GM15510 (cell line): ENCODE results near the gene IMPA2.

Experiments used
- POLR2A ChIP-seq: IDR thresholded peaks from 3 replicates; pipeline ENCODE4 v1.6.1; 2011; ENCODE audit warnings: borderline replicate concordance; ENCODE audit not compliant: insufficient read length; ENCODE audit errors: extremely low read depth

IMPA2 gene

DNA sequence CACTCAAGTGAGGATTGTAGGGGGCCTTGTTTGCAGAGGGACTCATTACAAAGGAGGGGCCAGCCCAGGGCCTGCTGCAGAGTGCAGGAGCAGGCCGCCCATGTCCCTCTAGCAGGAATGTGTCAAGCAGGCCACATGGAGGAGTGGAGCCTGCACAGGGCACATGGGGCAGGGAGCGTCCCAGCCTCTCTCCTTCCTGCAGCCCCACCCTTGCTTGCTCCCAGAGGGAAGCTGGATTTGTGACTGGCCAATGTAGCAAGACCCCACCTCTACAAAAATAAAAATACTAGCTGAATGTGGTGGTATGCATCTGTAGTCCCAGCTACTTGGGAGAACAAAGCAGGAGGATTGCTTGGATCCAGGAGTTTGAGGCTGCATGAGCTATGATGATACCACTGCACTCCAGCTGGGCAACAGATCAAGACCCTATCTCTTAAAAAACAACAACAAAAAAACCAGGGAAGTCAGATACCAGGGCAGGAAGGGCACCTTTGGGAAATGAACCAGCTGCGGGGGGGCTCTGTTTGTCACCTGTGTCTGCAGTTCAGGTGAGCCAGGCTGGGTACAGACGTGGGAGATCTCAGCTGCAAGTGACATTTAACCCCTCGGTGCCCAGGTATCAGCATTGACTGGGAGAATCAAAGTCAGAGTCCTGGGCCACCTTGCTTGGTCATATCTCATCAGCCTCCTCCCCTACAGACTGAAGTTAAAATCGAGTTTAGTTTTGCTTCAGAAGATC lies 27.7 kb downstream of the IMPA2 start:
- no peak for TF ChIP-seq POLR2A

DNA sequence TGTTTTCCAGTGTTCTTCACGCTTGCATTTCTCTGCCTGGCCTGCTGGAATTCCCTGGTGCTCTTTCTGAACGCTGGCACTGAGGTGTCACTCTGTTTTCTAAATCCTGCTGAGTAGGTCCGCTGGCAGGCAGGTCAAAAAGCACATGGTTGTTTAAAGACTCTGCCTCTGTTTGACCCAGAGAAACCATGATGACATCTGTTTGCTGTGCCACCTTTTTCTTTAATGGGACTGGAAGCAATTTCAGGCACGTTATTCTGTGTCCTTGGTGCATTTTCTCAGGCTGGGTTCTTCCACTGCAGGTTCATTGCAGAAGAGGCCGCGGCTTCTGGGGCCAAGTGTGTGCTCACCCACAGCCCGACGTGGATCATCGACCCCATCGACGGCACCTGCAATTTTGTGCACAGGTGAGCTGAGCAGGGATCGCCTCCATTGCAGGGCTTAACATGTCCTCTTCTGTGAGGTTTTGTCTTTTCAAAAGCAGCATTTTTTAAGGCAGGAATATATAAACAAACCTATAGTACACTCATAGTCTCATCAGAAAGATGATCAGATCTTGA lies 28.4 kb downstream of the IMPA2 start:
- no peak for TF ChIP-seq POLR2A

DNA sequence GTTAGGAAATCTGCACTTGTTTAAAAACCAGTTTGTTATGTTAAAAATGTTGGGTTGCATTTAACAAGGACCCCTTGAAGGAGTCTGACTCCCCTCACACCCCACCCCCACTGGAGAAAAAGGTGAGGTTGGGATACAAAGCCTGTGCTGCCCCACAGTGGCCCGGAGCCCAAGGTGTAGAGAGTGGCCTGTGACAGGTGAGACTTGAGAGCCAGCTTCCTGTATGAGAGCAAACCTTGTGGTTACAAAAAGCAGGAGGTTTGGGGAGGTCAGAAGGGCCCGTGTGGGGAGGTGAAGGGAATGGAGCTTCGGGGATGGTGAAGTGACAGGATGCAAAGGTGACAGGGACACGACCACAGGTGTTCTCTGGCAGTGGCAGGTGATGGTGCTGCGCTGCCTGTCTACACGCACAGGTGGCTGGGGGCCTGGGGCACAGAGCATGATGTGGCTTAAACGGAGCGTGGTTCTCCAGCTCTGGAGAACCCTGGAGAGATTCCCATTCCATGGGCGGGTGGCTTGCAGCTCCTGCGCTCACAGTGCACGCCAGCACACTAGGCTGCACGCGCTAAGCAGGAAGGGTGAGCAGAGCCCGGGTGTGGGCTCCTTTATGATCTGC lies 29.0 kb downstream of the IMPA2 start:
- no peak for TF ChIP-seq POLR2A

DNA sequence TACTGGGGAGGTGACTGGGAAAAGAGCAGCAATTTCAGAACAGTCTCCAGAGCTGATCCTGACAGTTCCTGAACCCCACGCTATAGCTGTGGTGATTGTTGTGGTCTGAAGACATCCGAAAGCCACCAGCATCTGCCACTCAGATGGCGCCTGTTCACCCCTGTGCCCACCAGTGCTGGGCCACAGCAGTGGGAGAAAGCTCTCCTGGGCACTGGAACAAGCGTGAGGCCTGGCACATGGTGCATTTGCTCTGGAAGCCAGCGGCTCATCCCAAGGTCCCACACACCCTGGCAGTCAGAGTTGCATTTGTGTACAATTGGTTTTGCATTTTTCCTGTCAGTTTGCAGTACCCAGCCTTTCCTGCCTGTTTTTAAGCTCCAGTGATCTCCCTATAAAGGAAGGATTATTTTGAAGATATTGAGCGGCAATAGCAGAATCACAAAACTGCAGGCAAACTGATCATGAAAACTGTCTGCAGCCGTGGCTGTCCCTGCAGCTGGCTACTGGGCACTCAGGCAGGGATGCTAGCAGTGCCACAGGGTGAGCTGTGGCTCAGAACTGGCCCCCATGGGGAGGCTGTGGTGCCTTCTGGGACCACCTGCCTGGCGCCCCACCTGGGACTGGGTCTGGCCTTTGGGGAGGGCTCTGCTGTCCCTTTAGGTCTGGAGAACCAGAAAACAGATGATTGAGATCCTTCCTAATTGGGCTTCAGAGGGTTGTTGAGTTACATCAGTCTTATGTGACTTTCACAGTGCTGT lies 30.1 kb downstream of the IMPA2 start:
- no peak for TF ChIP-seq POLR2A

DNA sequence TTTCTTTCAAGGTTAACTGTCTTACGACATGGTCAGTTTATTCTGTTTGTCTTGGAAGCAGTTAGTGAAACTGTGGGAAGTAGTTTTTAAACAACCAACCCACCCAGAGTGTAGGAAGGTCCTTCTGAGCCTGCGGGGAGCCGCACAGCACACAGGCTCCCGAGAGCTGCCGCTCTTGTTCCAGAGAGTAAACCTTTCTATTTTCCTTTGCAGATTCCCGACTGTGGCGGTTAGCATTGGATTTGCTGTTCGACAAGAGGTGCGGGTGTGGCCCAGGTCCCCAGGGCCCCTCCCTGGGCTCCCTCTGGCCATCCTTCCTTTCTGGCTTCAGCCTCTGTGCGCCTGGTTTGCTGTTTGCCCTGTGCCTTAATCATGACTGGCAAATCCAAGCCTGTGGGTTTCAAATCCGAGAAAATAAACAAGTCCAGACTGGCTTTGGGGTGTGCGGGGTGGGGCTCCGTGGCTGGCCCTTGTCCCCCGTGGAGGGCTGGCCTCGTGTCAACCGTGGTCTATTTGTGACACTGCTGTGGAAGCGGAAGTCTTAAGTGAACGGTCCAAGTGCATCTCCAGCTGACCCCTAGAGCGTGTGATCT lies 30.7 kb downstream of the IMPA2 start:
- no peak for TF ChIP-seq POLR2A

DNA sequence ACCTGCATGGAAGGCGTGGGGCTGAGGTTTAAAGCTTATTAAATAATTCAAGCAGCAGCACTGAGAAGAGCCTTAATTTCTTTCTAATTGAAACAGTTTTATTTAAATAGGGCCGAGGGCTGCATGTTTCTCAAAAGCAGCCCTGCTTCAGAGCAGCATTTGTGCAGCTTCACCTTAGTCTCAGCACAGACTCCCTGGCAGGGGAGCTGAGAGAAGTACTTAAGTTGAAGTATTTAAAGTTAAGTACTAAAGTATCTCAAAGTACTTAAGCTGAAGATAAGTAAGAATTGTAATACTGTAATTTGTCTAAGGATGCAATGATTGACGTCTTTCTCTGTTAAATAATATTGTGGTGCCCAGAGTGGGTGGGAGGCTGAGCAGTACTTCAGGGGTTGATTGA lies 31.4 kb downstream of the IMPA2 start:
- no peak for TF ChIP-seq POLR2A

DNA sequence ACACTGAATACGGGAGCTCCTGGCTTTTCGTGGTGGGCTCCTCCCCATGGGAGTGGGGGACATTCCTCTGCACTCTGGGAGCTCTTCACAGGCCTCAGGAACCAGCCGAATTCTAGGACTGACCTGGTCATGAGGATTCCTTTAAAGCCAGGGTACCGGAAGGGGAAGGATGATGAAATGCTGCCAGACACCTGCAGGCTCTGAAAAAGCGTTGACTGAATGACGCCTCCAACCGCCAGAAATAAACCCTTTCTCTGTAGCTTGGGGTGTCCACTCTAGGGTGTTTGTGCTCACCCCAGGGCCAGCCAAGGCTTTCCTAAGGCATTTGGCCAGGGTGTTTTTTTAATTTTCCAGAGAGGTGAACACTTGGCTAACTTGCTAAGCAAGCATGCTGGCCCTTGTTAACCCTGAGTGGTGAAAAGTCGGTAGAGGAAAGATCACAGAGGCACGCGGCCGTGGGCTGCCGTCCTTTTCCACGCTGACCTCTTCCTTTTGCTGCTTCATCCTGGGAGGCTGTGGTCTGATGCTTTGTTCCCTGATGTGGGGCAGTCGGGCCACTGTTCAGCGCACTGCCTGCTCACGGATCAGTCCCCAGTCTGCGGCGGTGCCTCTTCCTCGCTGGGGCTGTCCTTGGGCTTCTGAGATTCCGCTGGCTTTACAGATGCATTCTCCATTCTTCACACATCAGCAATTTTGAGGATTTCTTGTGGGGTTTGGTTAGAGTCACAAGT lies 32.0 kb downstream of the IMPA2 start:
- TF ChIP-seq POLR2A = no peak

DNA sequence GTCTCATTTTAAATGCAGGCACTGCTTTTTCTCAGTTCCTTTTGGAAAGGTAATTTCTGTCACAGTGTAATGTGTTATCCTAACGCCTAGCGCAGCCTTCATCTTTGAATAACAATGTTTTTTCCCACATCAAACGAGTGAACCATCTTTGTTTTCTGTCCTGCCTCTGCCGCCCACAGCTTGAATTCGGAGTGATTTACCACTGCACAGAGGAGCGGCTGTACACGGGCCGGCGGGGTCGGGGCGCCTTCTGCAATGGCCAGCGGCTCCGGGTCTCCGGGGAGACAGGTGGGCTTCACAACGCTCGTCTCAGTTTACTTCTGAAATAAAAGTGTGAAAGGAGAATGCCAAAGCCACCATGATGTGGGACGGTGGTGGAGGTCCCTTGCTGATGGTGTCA lies 32.8 kb downstream of the IMPA2 start:
- TF ChIP-seq POLR2A = no peak

DNA sequence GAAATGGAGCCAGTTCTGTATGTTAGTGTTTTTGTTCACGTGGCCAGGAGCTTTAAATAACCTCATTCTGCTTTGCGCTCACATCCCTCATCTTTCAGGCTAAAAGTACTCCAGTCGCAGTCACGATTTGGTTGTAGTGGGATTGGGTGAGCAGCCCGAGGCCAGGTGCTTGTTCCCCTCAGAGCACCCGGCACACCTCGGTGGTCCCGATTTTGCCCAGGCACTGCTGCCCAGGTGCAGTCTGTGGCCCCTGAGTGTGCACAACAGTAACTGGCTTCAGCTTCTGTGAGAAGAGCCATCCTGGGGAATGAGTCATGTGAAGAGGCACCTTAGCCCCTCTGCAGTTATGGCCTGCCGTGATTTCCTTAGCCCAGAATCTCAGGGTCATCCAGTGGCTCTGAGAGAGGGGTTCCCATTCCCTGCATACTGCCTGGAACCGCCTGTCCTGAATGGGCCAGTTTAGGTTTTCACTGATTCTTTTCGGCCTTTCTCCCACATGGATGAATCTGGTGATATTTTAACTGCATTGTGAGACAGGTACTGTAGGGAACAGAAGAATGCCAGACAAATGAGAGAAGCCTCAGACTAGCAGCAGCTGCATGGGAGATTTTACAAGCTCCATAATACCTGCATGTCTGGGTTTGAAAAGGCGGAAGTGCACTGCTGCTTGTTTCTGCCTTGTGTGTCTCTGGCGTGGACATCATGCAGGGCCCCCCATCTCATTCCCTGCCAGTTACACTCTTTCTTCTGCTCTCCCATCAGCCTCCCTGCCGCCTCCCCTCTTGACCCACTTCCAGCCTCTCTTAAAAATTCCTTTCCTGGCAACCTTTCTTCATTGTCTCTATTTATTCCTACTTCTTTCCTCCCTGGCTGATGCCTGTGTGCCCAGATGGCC lies 33.5 kb downstream of the IMPA2 start:
- TF ChIP-seq POLR2A = no peak

DNA sequence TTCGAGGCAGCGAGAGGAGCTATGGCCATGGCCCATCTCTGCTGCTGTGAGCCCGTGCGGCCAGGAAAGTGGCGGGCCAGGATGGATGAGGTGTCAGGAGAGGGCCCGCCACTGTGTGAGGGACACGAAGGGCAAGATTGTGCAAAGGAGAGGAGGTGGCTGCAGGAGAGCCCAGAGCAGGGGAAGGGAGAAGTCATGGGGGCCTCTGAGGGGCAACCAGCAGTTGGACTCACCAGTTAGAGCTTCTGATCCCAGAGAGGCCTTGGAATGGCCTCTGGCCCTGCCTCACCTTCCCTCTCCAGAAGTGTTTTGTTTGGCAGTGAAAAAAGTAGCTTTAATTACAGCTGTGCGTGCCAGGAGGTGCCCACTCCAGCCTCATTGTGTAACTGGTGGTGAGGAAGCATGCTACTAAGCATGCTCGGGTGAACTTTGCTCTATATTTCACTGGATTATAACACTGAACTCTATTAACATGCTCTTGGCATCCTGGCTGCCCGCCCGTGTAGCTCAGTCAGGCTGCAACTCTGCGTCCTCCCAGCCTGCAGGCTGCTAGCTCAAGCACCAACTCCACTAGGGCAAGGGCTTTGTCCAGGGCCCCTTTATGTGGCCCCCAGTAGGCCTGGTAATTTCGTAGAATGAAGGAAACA lies 34.2 kb downstream of the IMPA2 start:
- TF ChIP-seq POLR2A = no peak

DNA sequence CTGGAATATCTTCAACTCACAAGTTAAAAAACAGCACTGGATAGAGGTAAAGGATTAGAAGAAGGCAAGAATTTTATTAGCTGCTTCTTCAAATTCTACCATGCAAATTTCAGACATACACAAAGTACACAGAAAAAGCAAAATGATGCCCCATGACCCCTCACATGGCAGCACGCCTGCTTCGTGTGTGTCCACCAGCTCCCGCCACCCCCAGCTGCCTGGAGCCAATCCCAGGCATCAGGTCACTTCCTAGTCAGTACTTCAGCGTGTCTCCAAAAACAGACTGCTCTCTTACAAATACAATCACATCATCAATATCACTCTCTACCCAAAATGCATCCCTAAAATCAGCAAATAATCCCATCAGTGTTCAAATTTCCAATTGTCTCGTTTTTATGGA lies 35.8 kb downstream of the IMPA2 start:
- TF ChIP-seq POLR2A = no peak

DNA sequence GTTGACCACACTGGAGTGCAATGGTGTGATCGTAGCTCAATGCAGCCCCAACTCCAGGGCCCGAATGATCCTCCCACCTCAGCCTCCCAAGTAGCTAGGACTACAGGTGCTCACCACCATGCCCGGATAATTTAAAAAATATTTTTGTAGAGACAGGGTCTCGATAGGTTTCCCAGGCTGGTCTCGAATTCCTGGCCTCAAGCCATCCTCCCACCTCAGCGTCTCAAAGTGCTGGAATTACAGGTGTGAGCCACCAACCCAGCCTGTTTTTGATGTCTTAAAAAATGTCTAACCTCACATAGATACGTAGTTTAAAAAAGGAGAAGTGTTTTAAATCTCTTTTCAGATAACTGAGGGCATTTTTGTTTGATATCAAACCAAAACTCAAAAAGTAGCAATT lies 37.6 kb downstream of the IMPA2 start:
- TF ChIP-seq POLR2A = no peak

DNA sequence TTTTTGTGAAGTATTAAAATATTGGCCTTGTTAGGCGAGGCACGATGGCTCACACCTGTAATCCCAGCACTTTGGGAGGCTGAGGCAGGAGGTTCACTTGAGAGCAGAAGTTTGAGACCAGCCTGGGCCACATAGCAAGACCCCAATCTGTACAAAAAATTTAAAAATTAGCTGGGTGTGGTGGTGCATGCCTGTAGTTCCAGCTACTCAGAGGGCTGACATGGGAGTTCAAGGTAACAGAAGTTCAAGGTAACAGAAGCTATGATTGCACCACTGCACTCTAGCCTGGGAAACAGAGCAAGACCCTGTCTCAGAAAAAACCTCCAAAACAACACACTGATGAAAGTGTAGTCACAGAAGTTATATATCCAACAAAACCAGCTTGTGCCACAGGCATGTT lies 39.8 kb downstream of the IMPA2 start:
- no peak for TF ChIP-seq POLR2A

DNA sequence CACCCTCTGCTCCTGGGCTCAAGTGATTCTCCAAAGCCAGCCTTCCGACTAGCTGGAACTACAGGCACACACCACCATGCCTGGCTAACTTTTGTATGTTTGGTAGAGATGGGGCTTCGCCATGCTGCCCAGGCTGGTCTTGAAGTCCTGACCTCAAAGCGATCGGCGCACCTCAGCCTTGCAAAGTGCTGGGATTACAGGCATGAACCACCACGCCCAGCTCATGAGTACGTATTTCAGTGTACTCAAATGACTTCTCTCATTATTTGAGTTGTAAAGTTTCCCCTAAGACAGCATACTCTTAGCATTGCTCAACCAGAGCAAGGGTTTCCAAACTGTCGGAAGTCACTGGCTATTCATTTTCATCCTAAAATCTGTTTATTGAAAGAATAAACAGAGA lies 40.3 kb downstream of the IMPA2 start:
- no peak for TF ChIP-seq POLR2A

DNA sequence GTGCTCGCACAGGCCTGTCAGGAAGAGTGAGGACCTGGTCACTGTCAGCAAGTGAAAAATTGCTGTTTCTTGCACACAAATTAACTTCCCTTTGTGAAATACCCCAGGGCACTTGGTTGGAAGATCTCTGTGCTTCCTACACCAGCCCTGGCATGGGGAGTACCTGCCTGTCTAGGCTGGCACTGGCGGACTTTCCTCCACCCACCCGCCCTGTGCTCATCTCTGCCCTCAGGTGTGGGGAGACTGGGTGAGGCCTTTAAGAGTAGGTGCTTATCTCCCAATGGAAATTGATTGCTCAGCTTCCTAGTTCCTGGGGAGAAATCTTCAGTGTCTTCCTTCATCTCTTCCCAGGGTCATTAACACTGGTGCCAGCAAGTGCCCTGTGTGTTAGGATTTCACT lies 42.1 kb downstream of the IMPA2 start:
- no peak for TF ChIP-seq POLR2A
